H4 (cell line): Measurements from ENCODE around the gene USP40. TPM values are rescaled to one million over a fixed set of nuclear protein-coding genes. Genes with fewer than 3 reads are reported as not detected.

Experiments used
- DNase-seq: peaks from one replicate; pipeline ENCODE4 v3.0.0-alpha.2; 2015; ENCODE audit warnings: low spot score
- total RNA-seq: library from RNA; depleted of rRNA; stranded (reverse); fragments of >200 nt; shearing (Covaris generic); gene quantifications from 2 replicates; pipeline ENCODE4 v1.2.3, GENCODE V29; 2014

The USP40 gene
- total RNA-seq, 1 experiment from 2014 or later: 20.6 TPM

GRCh38 chr2:233497692-233498091 is 68.9 kb downstream of the USP40 start:
- no peak for DNase-seq

GRCh38 chr2:233495503-233496496 is 70.8 kb downstream of the USP40 start:
- DNase-seq: no peak

- no peak for DNase-seq
These were observed 73.8 kb downstream of the USP40 start for GRCh38 chr2:233492751-233493150.

GRCh38 chr2:233492078-233492477 is 74.5 kb downstream of the USP40 start:
- no peak for DNase-seq

GRCh38 chr2:233491326-233491725 is 75.3 kb downstream of the USP40 start:
- DNase-seq: no peak

- no peak for DNase-seq
These were observed 75.8 kb downstream of the USP40 start for GRCh38 chr2:233490831-233491230.

GRCh38 chr2:233489666-233490065 is 76.9 kb downstream of the USP40 start:
- no peak for DNase-seq

GRCh38 chr2:233489143-233489542 is 77.4 kb downstream of the USP40 start:
- no peak for DNase-seq

GRCh38 chr2:233487748-233488345 is 78.7 kb downstream of the USP40 start:
- DNase-seq: no peak

GRCh38 chr2:233486778-233487552 is 79.6 kb downstream of the USP40 start:
- peak; percentile 52 for DNase-seq

GRCh38 chr2:233486357-233486756 is 80.2 kb downstream of the USP40 start:
- DNase-seq: no peak

GRCh38 chr2:233485726-233486125 is 80.9 kb downstream of the USP40 start:
- no peak for DNase-seq

GRCh38 chr2:233482616-233483015 is 84.0 kb downstream of the USP40 start:
- DNase-seq: no peak

GRCh38 chr2:233481368-233482142 is 85.0 kb downstream of the USP40 start:
- DNase-seq: peak; percentile 2

- DNase-seq: peak; percentile 79
These were observed 85.9 kb downstream of the USP40 start for GRCh38 chr2:233480490-233481202.

GRCh38 chr2:233479616-233480489 is 86.7 kb downstream of the USP40 start:
- no peak for DNase-seq

GRCh38 chr2:233477548-233478433 is 88.8 kb downstream of the USP40 start:
- no peak for DNase-seq

- DNase-seq: no peak
These were observed 89.7 kb downstream of the USP40 start for GRCh38 chr2:233476651-233477547.
